Activated B cell treated with CpG ODN at 0.5 μM for 24 hours (primary cell): ENCODE measurements around the gene OXLD1. TPM values are rescaled to one million over a fixed set of nuclear protein-coding genes. Genes with fewer than 3 reads are reported as not detected.

Experiments
- ATAC-seq: fragments of 200-7000 bp; cut with Tn5 transposase; one replicate; pipeline ENCODE4 v1.10.0; 2021; ENCODE audit warnings: low read depth, mild to moderate bottlenecking, moderate library complexity
- CTCF ChIA-PET: fragments of 350-600 bp; sonication (Branson Sonifier 250); formaldehyde crosslinking; loops from one replicate; lab custom pipeline; 2021; ENCODE audit warnings: antibody characterized with exemption; lab: Charles Lee
- POLR2A ChIA-PET: fragments of 350-600 bp; sonication (Branson Sonifier 250); formaldehyde crosslinking; loops from one replicate; lab custom pipeline; 2021; ENCODE audit warnings: antibody characterized with exemption; lab: Charles Lee
- DNase-seq: peaks from one replicate; pipeline ENCODE4 v3.0.0; 2022
- H3K27ac Mint-ChIP-seq: one replicate; pipeline ENCODE4 v1.8.0; 2020; ENCODE audit warnings: mixed read lengths
- H3K27me3 Mint-ChIP-seq: one replicate; pipeline ENCODE4 v1.8.0; 2021; ENCODE audit warnings: mixed read lengths
- H3K36me3 Mint-ChIP-seq: one replicate; pipeline ENCODE4 v1.8.0; 2021; ENCODE audit warnings: low read depth, mixed read lengths
- H3K4me1 Mint-ChIP-seq: one replicate; pipeline ENCODE4 v1.8.0; 2021; ENCODE audit warnings: mixed read lengths
- H3K4me3 Mint-ChIP-seq: one replicate; pipeline ENCODE4 v1.8.0; 2020; ENCODE audit warnings: mild to moderate bottlenecking, mixed read lengths
- H3K9me3 Mint-ChIP-seq: one replicate; pipeline ENCODE4 v1.8.0; 2020; ENCODE audit warnings: mixed read lengths
- intact Hi-C: fragments of 100-400 bp; cut with micrococcal nuclease; formaldehyde crosslinking; loops from one replicate; pipeline ENCODE4 v1.15.1; 2024
- total RNA-seq: library from RNA; stranded (reverse); gene quantifications from 2 replicates; pipeline ENCODE4 v1.2.3, GENCODE V29; 2022
- TF ChIP-seq, protein P1 (sequence below): fragments of 200-600 bp; IDR thresholded peaks from one replicate; pipeline ENCODE4 v1.8.0; 2022; ENCODE audit warnings: antibody characterized with exemption, mild to moderate bottlenecking

Gene OXLD1
- total RNA-seq, 1 donor from 2014 or later, result 37.3 TPM

DNA sequence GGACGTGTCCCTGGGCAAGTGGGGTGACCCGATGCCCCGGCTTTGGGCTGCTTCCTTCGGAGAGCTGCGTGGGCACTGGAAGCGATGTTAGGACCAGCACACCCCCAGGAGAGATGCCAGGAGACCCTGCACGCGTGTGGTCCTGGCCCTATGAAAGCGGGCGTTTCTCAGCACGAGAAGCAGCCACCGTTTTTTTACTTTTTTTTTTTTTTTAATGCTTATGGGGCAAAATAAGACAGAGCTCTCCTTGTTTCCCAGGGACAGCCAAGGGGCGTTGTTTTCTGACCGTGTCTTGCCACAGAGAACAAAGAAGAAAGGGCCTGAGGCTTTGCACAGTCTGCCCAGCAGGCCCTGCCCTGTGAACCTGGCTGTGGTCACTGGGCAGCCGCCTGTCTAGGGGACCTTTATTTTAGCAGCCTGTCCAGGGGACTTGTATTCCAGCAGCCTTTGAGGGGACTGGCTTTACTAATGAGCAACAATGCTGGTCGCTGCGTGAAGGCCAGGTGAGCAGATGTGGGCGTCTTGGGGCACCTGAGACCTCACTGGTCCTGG, 46.7 kb upstream of the OXLD1 start:
- Mint-ChIP-seq H3K36me3 (no peaks in the 10 kb centered on the region), H3K27ac (no peak overlapping the region), H3K4me1 (peaks cover 17% of the 10 kb centered on the region), H3K9me3 (no peaks in the 10 kb centered on the region), H3K27me3 (no peaks in the 10 kb centered on the region), H3K4me3 (peak overlapping the region; percentile 84)
- intact Hi-C loops, result loop anchor here (5.0 kb wide), 1 partner anchor 559 kb away; the partner anchor contains the start of gene CSNK1D
- no peak for ATAC-seq
- CTCF ChIA-PET, result no interaction called here
- DNase-seq, result no peak
- TF ChIP-seq, protein P1, sequence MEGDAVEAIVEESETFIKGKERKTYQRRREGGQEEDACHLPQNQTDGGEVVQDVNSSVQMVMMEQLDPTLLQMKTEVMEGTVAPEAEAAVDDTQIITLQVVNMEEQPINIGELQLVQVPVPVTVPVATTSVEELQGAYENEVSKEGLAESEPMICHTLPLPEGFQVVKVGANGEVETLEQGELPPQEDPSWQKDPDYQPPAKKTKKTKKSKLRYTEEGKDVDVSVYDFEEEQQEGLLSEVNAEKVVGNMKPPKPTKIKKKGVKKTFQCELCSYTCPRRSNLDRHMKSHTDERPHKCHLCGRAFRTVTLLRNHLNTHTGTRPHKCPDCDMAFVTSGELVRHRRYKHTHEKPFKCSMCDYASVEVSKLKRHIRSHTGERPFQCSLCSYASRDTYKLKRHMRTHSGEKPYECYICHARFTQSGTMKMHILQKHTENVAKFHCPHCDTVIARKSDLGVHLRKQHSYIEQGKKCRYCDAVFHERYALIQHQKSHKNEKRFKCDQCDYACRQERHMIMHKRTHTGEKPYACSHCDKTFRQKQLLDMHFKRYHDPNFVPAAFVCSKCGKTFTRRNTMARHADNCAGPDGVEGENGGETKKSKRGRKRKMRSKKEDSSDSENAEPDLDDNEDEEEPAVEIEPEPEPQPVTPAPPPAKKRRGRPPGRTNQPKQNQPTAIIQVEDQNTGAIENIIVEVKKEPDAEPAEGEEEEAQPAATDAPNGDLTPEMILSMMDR, result no peak
- POLR2A ChIA-PET, result interaction anchor here (0.9 to 1.3 kb wide), 2 partner anchors 10 to 14 kb away, joined by 3 read pairs; partner anchors contain the start of gene MRPL12

DNA sequence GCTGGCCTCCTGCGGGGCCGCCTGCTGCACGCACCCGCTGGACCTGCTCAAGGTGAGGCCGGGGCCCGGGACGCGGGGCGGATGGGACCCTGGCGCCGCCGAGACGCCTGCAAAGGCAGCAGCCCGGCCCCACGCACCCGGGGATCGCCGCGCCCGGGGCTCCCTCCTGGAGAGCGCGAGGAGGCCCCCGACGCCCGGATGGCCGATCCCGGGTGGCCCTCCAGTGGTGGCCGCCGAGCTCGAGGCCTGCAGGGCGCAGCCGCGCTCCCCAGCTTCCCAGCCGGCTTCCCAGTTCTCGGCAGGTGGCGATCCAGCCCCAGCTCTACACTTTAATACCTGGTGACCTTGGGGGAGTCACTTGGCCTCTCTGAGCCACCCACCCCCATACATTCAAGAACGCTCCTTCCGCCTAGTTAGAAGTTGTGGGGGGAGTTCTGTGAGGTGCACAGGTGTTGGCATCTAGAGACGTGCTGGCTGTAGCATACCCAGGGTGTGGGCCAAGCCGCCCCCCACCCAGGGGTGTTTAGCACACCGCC, 46.1 kb upstream of the OXLD1 start:
- H3K4me1 Mint-ChIP-seq, result peaks cover 17% of the 10 kb centered on the region
- TF ChIP-seq, protein P1, result no peak

DNA sequence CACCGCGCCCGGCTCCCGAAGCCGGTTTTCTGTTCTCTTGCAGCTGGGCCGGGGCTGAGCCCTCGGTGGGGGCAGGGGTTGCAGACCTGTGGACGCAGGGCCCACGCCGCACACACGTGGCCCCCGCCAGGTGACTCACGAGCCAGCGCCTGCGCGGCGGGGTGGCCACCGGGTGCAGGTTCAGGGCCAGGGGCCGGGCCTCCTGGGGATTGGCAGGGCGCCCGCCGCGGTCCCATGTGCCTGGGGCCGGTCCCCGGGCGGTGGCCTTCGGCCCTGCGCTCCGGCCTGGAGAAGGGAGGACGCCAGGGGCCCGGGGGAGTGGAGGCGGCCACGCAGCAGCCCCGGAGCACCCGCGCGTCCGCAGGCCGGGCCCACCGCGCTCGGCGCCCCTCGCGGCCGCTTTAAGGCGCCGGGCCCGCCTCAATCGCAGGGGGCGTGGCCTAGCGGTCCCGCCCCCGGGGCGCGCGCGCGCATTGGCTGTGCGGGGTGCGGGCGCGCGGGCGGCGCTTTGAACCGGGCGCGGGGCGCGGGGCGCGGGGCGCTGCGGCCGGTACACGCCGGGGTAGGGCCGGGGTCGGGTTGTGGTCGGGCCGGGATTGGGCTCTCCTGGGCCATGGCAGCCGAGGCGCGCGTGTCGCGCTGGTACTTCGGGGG, 45.5 kb upstream of the OXLD1 start, which contains the start of gene SLC25A10:
Gene SLC25A10 (plus strand): TSS at position 471 of the 654 bp plus-strand sequence. CDS start 143 bp downstream, at position 614.
- intact Hi-C loops, result loop anchor here (1.0 to 5.0 kb wide), 3 partner anchors 9 to 560 kb away; partner anchors contain the start of genes CSNK1D, MRPL12 and P4HB
- CTCF ChIA-PET, result no interaction called here
- Mint-ChIP-seq H3K36me3 (peaks cover 4% of the 10 kb centered on the region), H3K27ac (peak within 1 kb of the TSS; percentile 19), H3K27me3 (no peaks in the 10 kb centered on the region), H3K9me3 (no peaks in the 10 kb centered on the region), H3K4me1 (peaks cover 17% of the 10 kb centered on the region), H3K4me3 (peak within 1 kb of the TSS; percentile 84)
- ATAC-seq, result peak; percentile 89
- TF ChIP-seq, protein P1, result no peak
- peak; percentile 82 for DNase-seq
- POLR2A ChIA-PET, result interaction anchor here (0.7 to 1.3 kb wide), 6 partner anchors 9 to 155 kb away, joined by 3 to 9 read pairs (median 4); partner anchors contain the start of genes MRPL12 and P4HB

More for the DNA sequence above, 46.1 kb upstream of the OXLD1 start:
- ChIA-PET POLR2A (interaction anchor here (0.9 kb wide), 1 partner anchor 15 kb away, joined by 3 read pairs; no protein-coding TSS in a partner anchor), CTCF (no interaction called here)
- H3K27me3 Mint-ChIP-seq, result no peaks in the 10 kb centered on the region
- peaks cover under 1% of the 10 kb centered on the region for H3K36me3 Mint-ChIP-seq
- H3K9me3 Mint-ChIP-seq, result no peaks in the 10 kb centered on the region
- peak overlapping the region; percentile 19 for H3K27ac Mint-ChIP-seq
- peak overlapping the region; percentile 84 for H3K4me3 Mint-ChIP-seq
- no peak for DNase-seq
- intact Hi-C loops, result loop anchor here (1.0 to 5.0 kb wide), 3 partner anchors 9 to 560 kb away; partner anchors contain the start of genes CSNK1D, MRPL12 and P4HB
- no peak for ATAC-seq

DNA sequence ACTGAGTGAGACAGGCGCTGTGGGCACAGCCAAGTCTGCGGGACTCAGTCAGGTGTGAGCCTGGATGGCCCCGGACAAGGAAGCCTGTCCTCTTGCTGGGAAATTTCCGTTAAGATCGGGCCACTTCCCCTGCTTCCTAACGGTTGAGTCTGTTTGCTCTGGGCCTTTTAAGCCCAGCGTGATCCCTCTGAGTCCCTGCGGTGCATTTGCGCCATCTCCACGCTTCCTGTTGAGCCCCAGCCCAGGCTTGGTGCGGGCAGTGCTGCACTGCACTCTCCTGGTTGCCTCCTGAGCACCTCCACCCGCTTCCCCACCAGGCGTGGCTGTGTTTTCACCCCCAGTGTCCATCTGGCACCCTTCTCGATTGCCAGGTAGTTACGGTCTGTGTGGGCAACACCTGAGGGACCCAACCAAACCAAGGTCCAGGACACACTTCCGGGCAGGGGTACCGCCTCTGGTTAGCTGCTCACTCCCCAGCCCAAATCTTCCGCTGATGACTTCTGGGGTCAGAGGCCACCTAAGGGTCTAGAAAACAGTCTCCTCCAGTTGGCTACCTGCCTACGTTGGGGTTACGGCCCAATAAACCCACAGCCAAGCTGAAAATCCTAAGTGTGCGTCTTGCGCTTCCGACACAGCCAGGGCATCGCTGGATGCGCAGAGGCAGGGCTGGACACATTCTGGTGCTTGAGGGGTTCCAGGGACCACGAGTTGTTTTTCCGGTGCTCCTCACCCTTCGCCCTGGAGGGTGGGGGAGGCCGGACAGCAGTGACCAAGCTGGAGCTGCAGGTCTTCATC, 44.3 kb upstream of the OXLD1 start:
- DNase-seq, result no peak

More for the DNA sequence above, 44.3 kb upstream of the OXLD1 start:
- H3K36me3 Mint-ChIP-seq, result peaks cover 14% of the 10 kb centered on the region
- CTCF ChIA-PET, result no interaction called here
- POLR2A ChIA-PET, result interaction anchor here (0.6 to 1.3 kb wide), 4 partner anchors 8 to 267 kb away, joined by 3 to 7 read pairs (median 4); partner anchors contain the start of gene MRPL12
- no peak overlapping the region for H3K27ac Mint-ChIP-seq
- peaks cover 19% of the 10 kb centered on the region for H3K4me1 Mint-ChIP-seq
- intact Hi-C loops, result loop anchor here (5.0 kb wide), 1 partner anchor 562 kb away; the partner anchor contains the start of gene CSNK1D
- TF ChIP-seq, protein P1, result no peak
- H3K9me3 Mint-ChIP-seq, result no peaks in the 10 kb centered on the region
- ATAC-seq, result no peak
- H3K4me3 Mint-ChIP-seq, result peak overlapping the region; percentile 65
- no peaks in the 10 kb centered on the region for H3K27me3 Mint-ChIP-seq
